ENCODE results near the gene ITGAX. TPM values are rescaled to one million over a fixed set of nuclear protein-coding genes. Genes with fewer than 3 reads are reported as not detected.

Gene ITGAX
- total and polyA plus RNA-seq, 8 donors = 0.56 to 21.5 (median 1.9) TPM

GRCh38 chr16:31409433-31409832 is 54.5 kb downstream of the ITGAX start:
- Histone ChIP-seq H3K27ac (no peak overlapping the region), H3K4me3 (no peak overlapping the region), H3K36me3 (no peaks in the 10 kb centered on the region), H3K4me1 (no peaks in the 10 kb centered on the region), H3K9me3 (no peaks in the 10 kb centered on the region), H3K27me3 (no peaks in the 10 kb centered on the region)
- FAIRE-seq (no peak), DNase-seq (no peak), ATAC-seq (no peak)
- TF ChIP-seq, protein P1, sequence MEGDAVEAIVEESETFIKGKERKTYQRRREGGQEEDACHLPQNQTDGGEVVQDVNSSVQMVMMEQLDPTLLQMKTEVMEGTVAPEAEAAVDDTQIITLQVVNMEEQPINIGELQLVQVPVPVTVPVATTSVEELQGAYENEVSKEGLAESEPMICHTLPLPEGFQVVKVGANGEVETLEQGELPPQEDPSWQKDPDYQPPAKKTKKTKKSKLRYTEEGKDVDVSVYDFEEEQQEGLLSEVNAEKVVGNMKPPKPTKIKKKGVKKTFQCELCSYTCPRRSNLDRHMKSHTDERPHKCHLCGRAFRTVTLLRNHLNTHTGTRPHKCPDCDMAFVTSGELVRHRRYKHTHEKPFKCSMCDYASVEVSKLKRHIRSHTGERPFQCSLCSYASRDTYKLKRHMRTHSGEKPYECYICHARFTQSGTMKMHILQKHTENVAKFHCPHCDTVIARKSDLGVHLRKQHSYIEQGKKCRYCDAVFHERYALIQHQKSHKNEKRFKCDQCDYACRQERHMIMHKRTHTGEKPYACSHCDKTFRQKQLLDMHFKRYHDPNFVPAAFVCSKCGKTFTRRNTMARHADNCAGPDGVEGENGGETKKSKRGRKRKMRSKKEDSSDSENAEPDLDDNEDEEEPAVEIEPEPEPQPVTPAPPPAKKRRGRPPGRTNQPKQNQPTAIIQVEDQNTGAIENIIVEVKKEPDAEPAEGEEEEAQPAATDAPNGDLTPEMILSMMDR (IDR thresholded peaks at IDR 0.05) = no peak
- WGBS, 2 donors = 61 to 67% methylated on average over 3 of the region's 3 CpGs
- intact Hi-C loops (cut with DNase I) = no loop called here

- no peaks in the 10 kb centered on the region for H3K4me1 ChIP-seq
- TF ChIP-seq, protein P1 (IDR thresholded peaks at IDR 0.05) = no peak
- H3K27me3 ChIP-seq = no peaks in the 10 kb centered on the region
- 71 to 80% methylated on average over 9 of the region's 9 CpGs for WGBS, 2 donors
- DNase-seq = no peak
- H3K4me3 ChIP-seq = no peak overlapping the region
- H3K27ac ChIP-seq = no peak overlapping the region
- no peaks in the 10 kb centered on the region for H3K9me3 ChIP-seq
- no peaks in the 10 kb centered on the region for H3K36me3 ChIP-seq
- FAIRE-seq = no peak
- intact Hi-C loops (cut with DNase I) = no loop called here
- ATAC-seq = no peak
Observed at GRCh38 chr16:31410082-31410481, 55.1 kb downstream of the ITGAX start.

DNA sequence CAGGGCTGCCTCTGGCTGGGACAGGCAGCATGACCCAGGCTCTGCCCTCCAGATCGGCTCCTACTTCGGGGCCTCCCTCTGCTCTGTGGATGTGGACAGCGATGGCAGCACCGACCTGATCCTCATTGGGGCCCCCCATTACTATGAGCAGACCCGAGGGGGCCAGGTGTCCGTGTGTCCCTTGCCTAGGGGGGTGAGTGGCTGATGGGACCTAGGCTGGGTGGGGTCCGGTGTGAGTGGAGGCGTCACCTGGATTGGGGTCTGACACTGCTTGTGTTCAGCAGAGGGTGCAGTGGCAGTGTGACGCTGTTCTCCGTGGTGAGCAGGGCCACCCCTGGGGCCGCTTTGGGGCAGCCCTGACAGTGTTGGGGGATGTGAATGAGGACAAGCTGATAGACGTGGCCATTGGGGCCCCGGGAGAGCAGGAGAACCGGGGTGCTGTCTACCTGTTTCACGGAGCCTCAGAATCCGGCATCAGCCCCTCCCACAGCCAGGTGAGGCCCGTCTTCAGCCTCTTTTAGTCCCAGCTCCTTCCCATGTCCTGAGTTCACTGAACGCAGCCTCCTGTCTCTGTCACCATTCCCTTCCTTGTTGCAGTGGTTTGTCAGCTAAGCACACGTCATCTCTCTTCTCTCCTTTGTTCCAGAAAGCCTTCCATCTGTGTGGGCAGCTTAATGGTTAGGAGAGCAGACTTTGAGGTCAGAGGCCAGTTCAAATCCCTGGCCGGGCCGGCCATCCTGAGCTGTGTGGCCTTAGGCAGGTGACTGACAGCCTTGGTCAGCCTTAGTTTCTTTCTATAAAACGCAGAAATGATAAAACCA is 56.3 kb downstream of the ITGAX start:
- ATAC-seq (no peak), DNase-seq (no peak), FAIRE-seq (no peak)
- Histone ChIP-seq H3K27me3 (no peaks in the 10 kb centered on the region), H3K4me3 (no peak overlapping the region), H3K9me3 (no peaks in the 10 kb centered on the region), H3K4me1 (no peaks in the 10 kb centered on the region), H3K27ac (no peak overlapping the region), H3K36me3 (no peaks in the 10 kb centered on the region)
- intact Hi-C loops (cut with DNase I) = no loop called here
- 63 to 73% methylated on average over 22 of the region's 22 CpGs for WGBS, 2 donors
- TF ChIP-seq, protein P1 (IDR thresholded peaks at IDR 0.05) = no peak

DNA sequence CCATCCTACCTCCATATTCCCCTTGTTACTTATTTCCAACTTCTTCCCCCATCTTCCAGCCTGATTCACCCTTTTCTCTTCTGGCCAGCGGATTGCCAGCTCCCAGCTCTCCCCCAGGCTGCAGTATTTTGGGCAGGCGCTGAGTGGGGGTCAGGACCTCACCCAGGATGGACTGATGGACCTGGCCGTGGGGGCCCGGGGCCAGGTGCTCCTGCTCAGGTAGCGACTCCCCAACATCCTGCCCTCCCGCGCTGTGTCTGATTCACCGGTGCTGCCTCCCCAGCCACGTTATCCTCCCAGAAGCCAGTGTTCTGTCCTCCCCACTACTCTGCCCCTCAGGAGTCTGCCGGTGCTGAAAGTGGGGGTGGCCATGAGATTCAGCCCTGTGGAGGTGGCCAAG is 57.8 kb downstream of the ITGAX start:
- WGBS, 2 donors = 80 to 82% methylated on average over 10 of the region's 10 CpGs
- ATAC-seq = no peak
- Histone ChIP-seq H3K36me3 (no peaks in the 10 kb centered on the region), H3K27ac (no peak overlapping the region), H3K4me3 (no peak overlapping the region), H3K27me3 (no peaks in the 10 kb centered on the region), H3K9me3 (no peaks in the 10 kb centered on the region), H3K4me1 (no peaks in the 10 kb centered on the region)
- no peak for FAIRE-seq
- DNase-seq = no peak
- intact Hi-C loops (cut with DNase I) = no loop called here
- TF ChIP-seq, protein P1 (IDR thresholded peaks at IDR 0.05) = no peak

DNA sequence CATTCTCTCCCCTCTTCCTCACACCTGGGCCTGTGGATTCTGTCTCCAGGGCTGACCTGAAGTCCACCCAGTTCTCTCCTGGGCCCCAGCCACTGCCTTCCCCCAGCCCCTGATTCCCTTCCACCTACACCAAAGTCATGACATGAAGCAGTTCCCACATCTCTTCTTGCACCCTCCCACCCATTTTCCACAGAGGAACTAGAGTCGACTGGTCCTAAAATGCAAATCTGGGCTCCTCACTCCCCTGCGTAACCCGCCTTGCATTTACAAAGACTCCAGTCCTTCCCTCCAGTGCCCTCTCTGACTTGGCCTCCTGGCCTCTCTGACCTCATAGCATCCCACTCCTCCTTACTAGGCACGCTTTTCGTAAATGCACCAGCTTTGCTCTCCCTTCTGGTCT is 58.4 kb downstream of the ITGAX start:
- intact Hi-C loops (cut with DNase I) = no loop called here
- TF ChIP-seq, protein P1 (IDR thresholded peaks at IDR 0.05) = no peak
- FAIRE-seq (no peak), DNase-seq (no peak), ATAC-seq (no peak)
- Histone ChIP-seq H3K36me3 (no peaks in the 10 kb centered on the region), H3K9me3 (no peaks in the 10 kb centered on the region), H3K27ac (no peak overlapping the region), H3K27me3 (no peaks in the 10 kb centered on the region), H3K4me1 (no peaks in the 10 kb centered on the region), H3K4me3 (no peak overlapping the region)
- WGBS, 2 donors = 82 to 88% methylated on average over 5 of the region's 5 CpGs

Data from pancreas (tissue), 10 donors.